CD4-positive, alpha-beta T cell treated with Interleukin-17A for 4 hours (primary cell): ENCODE measurements around the gene IL17RD.
A peak's percentile ranks its signal among the peaks of the same experiment; 100 is the strongest.
"Not testable (repeated sequence)": the region's sequence is repeated elsewhere in the genome, so short reads cannot be mapped to it uniquely, and the experiment has no call there.

Experiments used
- DNase-seq: peaks from one replicate; pipeline ENCODE4 v3.0.0-alpha.2; 2020; ENCODE audit warnings: mixed read lengths

The IL17RD gene

GRCh38 chr3:57091521-57092273 is 73.5 kb downstream of the IL17RD start:
- no peak for DNase-seq

- DNase-seq, result no peak
Observed at GRCh38 chr3:57089043-57089442, 76.1 kb downstream of the IL17RD start.

GRCh38 chr3:57088503-57088902 is 76.7 kb downstream of the IL17RD start:
- DNase-seq, result no peak

GRCh38 chr3:57087361-57088092 is 77.6 kb downstream of the IL17RD start:
- no peak for DNase-seq

- no peak for DNase-seq
Observed at GRCh38 chr3:57086201-57086600, 79.0 kb downstream of the IL17RD start.

GRCh38 chr3:57085211-57085610 is 79.9 kb downstream of the IL17RD start:
- no peak for DNase-seq

- not testable (repeated sequence) for DNase-seq
Observed at GRCh38 chr3:57083266-57083995, 81.7 kb downstream of the IL17RD start.

GRCh38 chr3:57082481-57082880 is 82.7 kb downstream of the IL17RD start:
- DNase-seq, result no peak

GRCh38 chr3:57081173-57081572 is 84.0 kb downstream of the IL17RD start:
- DNase-seq, result no peak

- no peak for DNase-seq
Observed at GRCh38 chr3:57080171-57080570, 85.0 kb downstream of the IL17RD start.

- DNase-seq, result no peak
Observed at GRCh38 chr3:57079474-57079831, 85.7 kb downstream of the IL17RD start.

- DNase-seq, result peak; percentile 10
Observed at GRCh38 chr3:57078635-57079473, 86.3 kb downstream of the IL17RD start.

- DNase-seq, result no peak
Observed at GRCh38 chr3:57078344-57078634, 86.9 kb downstream of the IL17RD start.

- no peak for DNase-seq
Observed at GRCh38 chr3:57077630-57078343, 87.4 kb downstream of the IL17RD start.

- DNase-seq, result no peak
Observed at GRCh38 chr3:57076422-57076951, 88.7 kb downstream of the IL17RD start.

GRCh38 chr3:57074135-57074534 is 91.0 kb downstream of the IL17RD start:
- DNase-seq, result no peak

GRCh38 chr3:57073628-57074027 is 91.5 kb downstream of the IL17RD start:
- DNase-seq, result no peak

GRCh38 chr3:57069503-57069902 is 95.7 kb downstream of the IL17RD start:
- no peak for DNase-seq

GRCh38 chr3:57068437-57069089 is 96.6 kb downstream of the IL17RD start:
- no peak for DNase-seq

- DNase-seq, result no peak
Observed at GRCh38 chr3:57066471-57066870, 98.7 kb downstream of the IL17RD start.

GRCh38 chr3:57065588-57065987 is 99.6 kb downstream of the IL17RD start:
- no peak for DNase-seq

- no peak for DNase-seq
Observed at GRCh38 chr3:57064572-57064971, 100.6 kb downstream of the IL17RD start.
